Effector CD8-positive, alpha-beta T cell (primary cell): Measurements from ENCODE around the gene DIP2C.

Source experiments
- DNase-seq: peaks from one replicate; lab custom pipeline; 2025; lab: John Stamatoyannopoulos, UW

The DIP2C gene

DNA sequence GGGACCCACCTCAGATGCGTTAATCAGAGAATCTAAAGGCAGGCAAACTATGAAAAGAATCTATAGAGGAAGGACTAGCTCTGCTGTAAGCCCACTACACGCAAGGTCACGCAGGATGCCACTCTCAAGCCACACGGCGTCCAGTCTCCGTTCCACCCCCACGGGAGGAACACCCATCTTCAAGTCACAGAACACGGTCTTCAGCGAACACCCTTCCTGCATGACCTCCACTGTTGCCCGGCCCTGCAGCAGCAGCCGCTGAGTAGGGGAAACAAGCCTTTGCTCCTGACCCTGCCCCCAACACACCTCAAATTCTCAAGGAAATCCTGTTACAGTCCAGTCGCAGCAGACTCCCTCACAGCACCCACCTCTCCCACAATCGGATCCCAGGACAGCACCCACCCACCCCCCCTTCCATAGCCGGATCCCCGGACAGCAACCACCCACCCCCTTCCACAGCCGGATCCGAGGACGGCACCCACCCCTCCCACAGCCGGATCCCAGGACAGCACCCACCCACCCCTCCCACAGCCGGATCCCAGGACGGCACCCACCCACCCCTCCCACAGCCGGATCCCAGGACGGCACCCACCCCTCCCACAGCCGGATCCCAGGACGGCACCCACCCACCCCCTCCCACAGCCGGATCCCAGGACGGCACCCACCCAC, 133.7 kb downstream of the DIP2C start:
- no peak for DNase-seq

GRCh38 chr10:555281-555680, 134.2 kb downstream of the DIP2C start:
- no peak for DNase-seq

DNA sequence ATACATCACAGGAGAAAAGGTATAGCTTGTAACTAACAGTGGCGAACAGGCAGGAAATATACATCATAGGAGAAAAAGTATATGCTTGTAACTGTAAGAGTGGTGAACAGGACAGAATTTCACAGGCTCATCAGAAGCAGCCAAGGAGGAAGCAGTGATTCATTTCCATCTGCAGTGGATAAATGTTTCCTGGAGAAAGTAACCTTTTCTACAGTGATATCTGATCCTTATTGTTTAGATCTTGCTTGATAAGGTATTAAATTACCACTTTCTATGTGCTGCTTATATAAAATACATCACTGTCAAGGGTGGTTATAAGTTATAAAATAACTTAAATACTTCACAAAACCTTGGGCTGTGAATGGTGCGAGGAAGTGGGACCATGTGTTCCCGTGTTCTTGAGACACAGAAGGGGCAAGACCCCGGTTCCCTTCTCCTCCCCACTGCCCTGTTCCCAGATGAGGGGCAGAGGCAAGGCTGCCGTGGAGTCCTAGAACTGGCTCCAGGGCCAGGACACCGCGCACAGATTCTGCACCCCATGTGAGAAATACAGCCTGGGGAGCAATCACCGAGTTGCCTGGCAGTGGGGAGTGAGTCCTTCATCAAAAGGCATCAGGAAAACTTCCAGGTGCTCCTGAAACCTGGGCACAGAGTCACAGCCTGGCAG, 135.2 kb downstream of the DIP2C start:
- DNase-seq = no peak

GRCh38 chr10:553233-553632, 136.2 kb downstream of the DIP2C start:
- no peak for DNase-seq

- no peak for DNase-seq
These were observed 136.8 kb downstream of the DIP2C start for GRCh38 chr10:552679-553078.

- no peak for DNase-seq
These were observed 137.9 kb downstream of the DIP2C start for GRCh38 chr10:551373-552252.

- no peak for DNase-seq
These were observed 138.6 kb downstream of the DIP2C start for GRCh38 chr10:550665-551372.

DNA sequence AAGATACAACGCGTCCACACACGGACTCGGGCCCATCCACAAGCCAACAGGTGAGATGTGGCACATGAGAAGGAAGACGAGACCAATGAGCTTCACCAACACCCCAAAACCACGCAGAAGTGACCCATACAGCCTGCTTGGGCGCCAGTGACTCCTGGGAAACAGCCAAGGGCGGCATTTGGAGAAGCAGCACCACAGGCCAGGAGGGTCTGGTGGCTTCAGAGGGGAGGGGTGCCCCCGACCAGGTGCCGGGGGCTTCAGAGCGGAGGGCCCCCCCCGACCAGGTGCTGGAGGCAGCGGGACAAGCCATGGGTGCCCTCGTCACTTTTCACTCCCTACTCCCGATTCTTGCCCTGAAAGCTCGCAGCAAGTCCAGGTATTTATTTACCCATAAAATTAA, 140.1 kb downstream of the DIP2C start:
- no peak for DNase-seq

GRCh38 chr10:548238-548901, 141.1 kb downstream of the DIP2C start:
- DNase-seq = no peak

DNA sequence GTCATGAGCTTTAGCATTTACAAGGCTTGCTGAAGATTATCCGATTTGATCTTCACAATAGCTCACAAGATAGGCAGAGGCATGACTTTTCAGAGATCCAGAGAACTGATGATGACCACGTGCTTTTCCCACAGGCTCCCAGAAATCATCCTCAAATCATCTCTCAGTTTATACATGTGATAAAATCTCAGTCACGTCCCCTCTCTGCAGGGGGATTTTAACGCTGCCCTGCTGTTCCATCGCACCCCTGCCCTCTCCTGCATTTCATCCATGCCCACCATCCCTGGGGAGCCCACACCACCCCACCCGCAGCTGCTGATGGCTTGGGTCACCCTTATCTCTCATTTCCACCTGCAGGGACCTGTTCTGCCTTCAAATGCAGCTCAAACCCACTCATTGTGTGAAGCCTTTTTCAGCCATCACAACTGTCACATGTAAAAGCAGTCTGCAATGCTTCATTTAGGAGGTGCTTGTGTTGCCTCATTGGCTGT, 141.8 kb downstream of the DIP2C start:
- DNase-seq = no peak

DNA sequence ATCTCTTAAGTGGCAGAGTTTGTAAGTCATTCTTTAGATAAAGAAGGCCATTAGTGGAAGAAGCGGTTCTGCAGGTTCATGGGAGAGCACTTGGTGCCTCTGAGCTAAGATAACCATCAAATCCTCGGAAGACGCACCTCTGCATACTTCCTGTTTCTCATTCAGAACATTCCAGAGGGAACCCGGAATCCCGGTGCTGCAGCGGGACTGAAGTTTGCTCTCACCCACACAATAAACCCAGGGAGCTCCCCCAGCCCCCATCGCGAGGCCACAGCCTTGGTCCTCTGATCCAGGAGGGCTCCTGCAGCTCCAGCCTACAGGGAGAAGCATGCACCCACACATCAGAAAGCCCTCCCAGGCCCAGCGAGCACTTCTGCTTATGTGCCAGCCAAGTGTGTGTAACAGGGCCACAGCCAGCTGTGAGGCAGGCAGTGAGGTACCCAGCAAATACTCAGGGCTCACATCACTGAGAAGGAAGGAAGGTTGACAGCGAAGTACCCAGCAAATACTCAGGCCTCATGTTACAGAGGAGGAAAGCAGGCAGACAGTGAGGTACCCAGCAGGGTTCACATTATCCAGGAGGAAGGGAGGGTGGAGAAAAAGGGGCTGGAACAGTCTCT, 142.4 kb downstream of the DIP2C start:
- DNase-seq = no peak

DNA sequence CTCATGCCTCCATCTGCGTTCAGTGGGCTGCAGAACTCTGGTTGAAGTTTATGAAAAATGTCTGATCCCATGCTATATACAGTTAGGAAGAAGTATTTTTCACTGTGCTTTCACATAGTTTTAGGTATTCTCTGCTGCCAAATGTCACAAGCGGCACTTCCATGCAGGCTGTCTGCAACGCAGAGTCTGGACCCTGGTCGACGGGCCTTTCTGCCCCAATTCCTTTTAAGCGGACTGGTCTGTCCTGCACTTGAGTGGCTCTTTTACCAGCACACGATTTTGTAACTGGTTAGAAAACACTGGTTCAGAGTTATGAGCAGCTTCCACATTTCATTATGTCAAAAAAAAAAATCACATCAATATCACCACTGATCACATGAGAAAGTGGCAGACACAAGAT, 143.0 kb downstream of the DIP2C start:
- no peak for DNase-seq

DNA sequence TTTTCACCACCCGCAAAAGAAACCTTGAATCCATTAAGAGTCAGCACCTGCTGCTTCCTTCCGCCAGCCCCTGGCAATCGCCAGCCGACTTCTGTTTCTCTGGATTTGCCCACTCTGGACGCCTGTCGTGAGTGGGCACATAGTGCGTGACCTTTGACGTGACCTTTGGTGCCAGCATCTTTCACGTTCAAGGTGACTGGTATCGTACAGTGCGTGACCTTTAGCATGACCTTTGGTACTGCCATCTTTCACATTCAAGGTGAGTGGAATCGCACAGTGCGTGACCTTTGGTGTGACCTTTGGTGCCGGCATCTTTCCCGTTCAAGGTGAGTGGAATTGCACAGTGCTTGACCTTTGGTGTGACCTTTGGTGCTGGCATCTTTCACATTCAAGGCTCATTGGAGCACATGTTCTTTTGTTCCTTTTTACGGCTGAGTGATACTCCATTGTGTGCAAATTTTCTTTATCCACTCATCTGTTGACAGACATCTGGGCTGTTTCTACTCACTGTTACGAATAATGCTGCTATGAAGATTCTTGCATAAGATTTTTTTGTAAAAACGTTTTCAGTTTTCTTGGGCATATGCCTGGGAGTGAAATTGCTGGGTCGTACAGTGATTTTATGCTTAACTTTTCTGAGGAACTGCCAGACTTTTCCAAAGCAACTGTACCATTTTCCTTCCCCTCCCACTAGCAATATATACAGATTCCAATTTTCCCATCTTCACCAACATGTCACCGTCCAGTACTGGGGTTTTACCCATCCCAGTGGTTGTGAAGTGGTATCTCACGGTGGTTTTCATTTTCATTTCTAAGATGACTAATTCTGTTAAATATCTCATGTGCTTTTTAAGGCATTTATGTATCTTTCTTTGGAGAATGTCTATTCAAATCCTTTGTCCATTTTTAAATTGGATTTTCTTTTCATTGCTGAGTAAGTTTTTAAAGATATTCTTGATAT, 145.3 kb downstream of the DIP2C start:
- no peak for DNase-seq

- no peak for DNase-seq
These were observed 146.3 kb downstream of the DIP2C start for GRCh38 chr10:543131-543530.

DNA sequence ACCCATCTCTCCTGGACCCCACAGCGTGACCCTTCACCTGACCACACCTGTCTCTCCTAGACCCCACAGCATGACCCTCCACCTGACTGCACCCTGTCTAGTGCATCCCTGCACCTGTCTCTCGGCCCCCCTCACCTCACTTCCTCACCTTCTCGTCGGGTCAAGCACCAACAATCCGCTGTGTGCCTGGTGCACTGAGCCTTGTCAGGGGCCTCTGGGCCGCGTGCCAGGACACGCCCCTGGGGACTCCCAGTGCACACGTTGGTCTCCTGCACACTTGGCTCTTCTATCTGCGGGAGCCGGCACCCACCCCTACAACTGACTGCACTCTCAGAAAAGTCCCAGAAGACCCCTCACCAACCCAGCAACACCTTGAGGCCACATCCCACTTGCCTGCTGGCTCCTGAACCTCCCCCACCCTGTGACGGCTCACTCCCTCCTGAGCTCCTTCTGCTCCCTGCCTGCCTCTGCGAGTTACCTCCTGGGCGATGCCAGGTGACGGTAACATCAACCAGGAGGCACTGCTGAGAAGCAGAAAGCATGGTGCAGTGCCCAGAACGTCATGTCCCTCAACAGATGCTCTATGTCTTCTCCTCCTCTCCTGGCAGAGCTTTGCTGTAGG, 147.6 kb downstream of the DIP2C start:
- DNase-seq = no peak

GRCh38 chr10:541041-541440, 148.4 kb downstream of the DIP2C start:
- no peak for DNase-seq

GRCh38 chr10:538895-539294, 150.6 kb downstream of the DIP2C start:
- DNase-seq = no peak

DNA sequence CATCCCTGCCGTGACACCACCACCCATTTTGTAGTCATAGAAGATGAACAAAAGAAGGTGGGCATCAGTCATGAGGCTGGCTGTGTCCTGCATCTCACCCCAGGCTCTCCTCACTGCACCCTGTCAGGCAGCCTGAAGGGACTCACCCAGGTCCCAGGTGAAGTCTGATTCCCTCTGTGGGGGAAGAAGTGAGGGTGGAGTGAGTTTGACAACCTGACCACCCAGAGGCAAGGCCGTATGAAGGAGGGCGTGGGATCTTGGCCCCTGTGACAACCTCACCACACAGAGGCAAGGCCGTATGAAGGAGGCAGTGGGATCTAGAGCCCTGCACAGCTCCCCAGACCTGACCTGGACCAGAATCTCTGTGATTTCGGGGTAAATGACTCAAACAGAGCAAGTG, 152.5 kb downstream of the DIP2C start:
- DNase-seq = no peak

DNA sequence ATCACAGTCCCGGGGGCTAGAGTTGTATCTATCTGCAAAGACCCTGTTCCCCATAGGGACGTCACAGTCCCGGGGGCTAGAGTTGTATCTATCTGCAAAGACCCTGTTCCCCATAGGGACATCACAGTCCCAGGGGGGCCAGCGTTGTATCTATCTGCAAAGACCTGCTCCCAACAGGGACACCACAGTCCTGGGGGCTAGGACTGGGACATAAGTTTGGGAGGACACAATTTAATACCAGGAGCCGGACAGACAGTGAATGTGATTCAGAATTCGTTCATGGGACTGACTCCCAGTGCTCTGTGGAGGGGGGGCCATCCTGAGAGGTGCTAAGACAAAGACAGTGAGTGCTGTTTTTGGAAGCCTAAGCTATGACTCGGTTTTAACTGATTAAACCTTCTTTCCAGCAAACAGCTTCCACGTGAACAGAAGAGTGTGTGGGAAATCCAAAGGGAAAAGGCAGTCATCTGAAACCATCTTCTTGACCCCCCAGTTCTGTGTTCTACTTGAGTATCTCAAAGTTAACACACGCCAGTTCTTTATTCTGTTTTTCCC, 153.0 kb downstream of the DIP2C start:
- DNase-seq = no peak
